ENCODE data around the gene CYB5R3. TPM values are rescaled to one million over a fixed set of nuclear protein-coding genes. Genes with fewer than 3 reads are reported as not detected.

Gene CYB5R3
- total RNA-seq, 1 experiment from 2014 or later = 86.8 TPM

DNA sequence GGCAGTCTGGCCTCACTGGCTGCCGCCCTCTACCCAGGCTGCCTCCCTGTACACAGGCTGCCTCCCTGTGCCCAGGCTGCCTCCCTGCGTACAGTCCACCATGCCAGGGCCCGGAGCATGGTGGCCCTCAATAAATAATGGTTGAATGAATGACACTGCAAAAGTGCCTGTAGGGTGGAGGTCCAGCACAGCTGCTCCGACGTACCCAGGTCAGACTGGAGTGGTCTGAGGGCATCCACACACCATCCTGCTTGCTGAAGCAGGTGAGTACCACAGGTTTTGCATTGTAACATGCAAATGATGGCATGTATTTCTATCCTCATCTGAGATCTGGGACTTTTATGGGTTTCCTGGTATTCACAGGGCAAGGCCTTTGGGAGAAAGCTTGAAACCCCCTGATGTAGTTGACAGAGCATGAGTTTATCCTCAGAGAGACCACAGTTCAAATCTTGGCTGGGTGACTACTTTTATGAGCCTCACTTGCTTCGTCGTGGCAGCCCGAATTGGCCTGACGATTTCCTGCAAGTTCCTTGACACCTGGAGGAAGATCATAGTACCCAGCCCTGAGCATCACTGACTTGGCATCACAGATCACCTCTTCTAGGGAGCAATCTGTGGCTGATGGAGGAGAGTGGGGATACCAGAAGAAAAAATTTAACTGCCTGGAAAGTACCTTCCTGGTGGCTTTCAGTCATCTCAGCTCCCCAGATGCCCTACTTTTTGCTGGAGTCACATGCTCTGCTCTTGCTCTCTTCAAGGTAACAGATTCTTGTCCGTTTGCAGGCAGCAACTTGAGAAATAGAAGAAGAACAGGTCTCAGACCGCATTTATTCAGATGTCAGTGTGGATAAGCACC lies 16.0 kb upstream of the CYB5R3 start:
- peaks cover 12% of the 10 kb centered on the region for H3K27me3 ChIP-seq (ENCODE audit: control insufficient read depth, insufficient read depth, low read length)
- H3K4me3 ChIP-seq (ENCODE audit: insufficient read depth, low read depth, low read length) = no peak overlapping the region
- H3K36me3 ChIP-seq (replicated peaks; ENCODE audit: control insufficient read depth, insufficient read depth, low read length) = no peaks in the 10 kb centered on the region
- no peak for DNase-seq

DNA sequence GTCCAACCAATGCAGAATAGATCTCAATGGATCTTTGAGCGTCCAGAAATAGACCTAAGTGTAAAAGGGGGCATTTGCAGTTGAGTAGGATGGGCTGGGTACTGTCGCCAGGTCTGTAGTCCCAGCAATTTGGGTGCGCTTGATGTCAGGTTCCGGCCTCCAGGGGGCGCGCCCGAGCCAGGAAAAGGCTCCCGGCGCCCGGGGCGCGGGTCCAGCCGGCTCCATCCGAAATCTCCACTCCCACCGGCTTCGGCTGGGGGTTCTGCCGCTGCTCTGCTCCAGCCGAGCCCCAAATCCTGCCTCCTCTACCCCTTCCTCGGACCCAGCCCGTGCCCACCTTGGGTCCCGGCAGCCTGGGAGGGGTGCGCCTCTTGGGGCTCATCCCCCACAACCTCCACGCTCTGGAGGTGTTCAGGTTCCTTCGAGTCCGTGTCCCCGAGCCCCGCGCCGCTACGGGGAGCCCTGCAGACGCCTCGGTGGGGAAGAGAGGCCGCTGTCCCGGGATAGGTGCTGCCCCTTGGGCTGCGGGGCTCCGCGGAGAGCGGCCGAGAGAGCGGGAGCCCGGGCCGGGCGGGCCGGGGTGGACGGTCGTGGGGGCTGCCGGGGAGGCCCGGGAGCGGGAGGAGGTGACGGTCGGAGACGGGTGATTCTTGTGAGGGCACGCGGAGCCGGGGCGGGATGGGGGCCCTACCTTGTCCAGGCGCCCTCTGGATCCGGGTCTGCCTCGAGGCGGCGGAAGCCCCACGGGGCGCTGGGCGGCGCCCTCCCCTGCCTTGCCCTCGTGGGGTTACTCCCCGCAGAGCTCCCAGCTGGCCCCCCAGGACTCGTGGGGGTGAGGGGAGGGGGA lies 13.0 kb upstream of the CYB5R3 start:
- H3K36me3 ChIP-seq (replicated peaks; ENCODE audit: control insufficient read depth, insufficient read depth, low read length) = no peaks in the 10 kb centered on the region
- peaks cover 12% of the 10 kb centered on the region for H3K27me3 ChIP-seq (ENCODE audit: control insufficient read depth, insufficient read depth, low read length)
- H3K4me3 ChIP-seq (ENCODE audit: insufficient read depth, low read depth, low read length) = peak overlapping the region; percentile 49
- DNase-seq = peak; percentile 98

DNA sequence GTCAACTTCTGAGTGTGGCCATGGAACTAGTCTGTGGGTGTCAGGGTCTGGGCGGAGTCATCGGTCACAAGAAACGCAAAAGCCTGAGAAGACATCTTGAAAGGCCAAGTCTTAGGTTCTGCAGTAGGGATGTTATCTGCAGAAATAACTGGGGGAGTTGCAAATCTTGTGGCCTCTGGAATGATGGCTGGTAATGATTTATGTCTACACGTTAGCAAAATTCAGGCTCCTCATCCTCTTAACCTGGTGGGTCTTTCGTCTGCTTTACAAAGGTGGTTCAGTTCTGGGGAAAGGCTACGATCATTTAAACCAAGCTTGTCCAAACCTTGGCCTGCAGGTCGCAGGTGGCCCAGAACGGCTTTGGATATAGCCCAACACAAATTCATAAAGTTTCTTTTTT lies 7.4 kb upstream of the CYB5R3 start:
- no peaks in the 10 kb centered on the region for H3K36me3 ChIP-seq (replicated peaks; ENCODE audit: control insufficient read depth, insufficient read depth, low read length)
- no peaks in the 10 kb centered on the region for H3K27me3 ChIP-seq (ENCODE audit: control insufficient read depth, insufficient read depth, low read length)
- no peak overlapping the region for H3K4me3 ChIP-seq (ENCODE audit: insufficient read depth, low read depth, low read length)
- DNase-seq = no peak

DNA sequence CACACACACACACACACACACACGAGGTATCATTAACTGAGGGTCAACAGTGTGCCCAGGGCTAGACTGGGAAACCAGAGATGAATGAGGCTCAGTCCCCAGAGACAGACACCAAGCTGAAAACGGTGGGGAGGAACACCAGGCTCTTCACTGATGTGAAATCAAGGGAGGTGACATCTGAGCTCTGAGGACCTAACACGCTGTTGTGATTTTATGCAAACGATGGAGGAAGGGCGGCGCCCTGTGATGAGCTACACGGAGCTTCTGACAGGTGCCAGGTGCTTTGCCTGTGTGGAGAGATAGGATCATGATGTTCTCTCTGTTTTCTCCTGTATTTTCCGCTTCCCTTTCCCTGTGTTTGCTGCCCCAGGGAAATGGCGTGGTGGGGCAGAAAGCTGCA lies 6.5 kb upstream of the CYB5R3 start:
- H3K36me3 ChIP-seq (replicated peaks; ENCODE audit: control insufficient read depth, insufficient read depth, low read length) = no peaks in the 10 kb centered on the region
- no peak overlapping the region for H3K4me3 ChIP-seq (ENCODE audit: insufficient read depth, low read depth, low read length)
- DNase-seq = peak; percentile 28
- H3K27me3 ChIP-seq (ENCODE audit: control insufficient read depth, insufficient read depth, low read length) = no peaks in the 10 kb centered on the region

DNA sequence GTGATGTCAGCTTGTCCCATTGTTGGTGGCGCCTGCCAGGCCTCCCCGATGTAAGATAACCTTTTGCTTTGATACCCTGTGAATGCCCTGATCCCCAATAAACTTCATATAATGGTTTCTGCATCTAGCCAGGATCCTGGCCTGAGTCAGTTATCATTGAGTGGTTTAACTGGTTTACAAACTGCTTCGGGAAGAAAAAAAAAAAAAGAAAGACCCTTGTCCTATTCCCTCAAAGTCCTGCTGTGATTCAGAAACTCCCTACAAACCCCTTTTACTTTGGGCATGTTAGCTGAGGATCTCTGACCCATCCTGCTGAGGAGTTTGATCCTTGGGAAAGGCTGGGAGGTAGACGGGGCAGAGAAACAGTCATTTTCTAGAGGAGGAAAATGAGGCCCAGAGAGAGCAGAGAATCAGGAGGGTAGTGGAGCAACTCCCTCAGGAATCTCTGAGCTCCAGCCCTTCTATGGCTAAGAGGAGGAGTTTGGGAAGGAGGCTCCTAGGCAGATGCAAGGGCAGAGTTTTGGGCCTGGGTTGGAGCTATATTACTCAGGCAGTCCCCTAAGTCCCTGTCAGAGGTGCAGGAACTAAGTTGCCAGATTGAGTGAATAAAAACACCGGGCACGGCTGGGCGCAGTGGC lies 5.4 kb upstream of the CYB5R3 start:
- H3K4me3 ChIP-seq (ENCODE audit: insufficient read depth, low read depth, low read length) = no peak overlapping the region
- H3K27me3 ChIP-seq (ENCODE audit: control insufficient read depth, insufficient read depth, low read length) = no peaks in the 10 kb centered on the region
- no peak for DNase-seq
- no peaks in the 10 kb centered on the region for H3K36me3 ChIP-seq (replicated peaks; ENCODE audit: control insufficient read depth, insufficient read depth, low read length)

DNA sequence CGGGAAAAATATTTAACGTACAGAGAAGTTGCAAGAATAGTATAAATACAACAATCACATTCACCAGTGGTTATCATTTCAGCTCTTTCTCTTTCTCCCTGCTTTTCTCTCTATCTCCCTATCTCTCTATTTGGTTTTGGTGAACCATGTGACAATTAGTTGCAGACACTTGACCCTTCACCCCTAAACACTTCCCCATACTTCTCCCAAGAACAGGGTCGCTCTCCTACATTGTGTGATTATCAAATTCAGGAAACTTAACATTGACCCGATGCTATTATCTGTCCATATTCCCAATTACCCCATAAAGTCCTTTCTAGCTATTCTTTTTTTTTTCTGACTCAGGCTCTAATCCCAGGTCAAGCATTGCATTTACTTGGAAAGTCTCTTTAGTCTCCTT lies 4.8 kb upstream of the CYB5R3 start:
- DNase-seq = no peak
- Histone ChIP-seq H3K4me3 (ENCODE audit: insufficient read depth, low read depth, low read length) (no peak overlapping the region), H3K27me3 (ENCODE audit: control insufficient read depth, insufficient read depth, low read length) (no peaks in the 10 kb centered on the region), H3K36me3 (replicated peaks; ENCODE audit: control insufficient read depth, insufficient read depth, low read length) (no peaks in the 10 kb centered on the region)

DNA sequence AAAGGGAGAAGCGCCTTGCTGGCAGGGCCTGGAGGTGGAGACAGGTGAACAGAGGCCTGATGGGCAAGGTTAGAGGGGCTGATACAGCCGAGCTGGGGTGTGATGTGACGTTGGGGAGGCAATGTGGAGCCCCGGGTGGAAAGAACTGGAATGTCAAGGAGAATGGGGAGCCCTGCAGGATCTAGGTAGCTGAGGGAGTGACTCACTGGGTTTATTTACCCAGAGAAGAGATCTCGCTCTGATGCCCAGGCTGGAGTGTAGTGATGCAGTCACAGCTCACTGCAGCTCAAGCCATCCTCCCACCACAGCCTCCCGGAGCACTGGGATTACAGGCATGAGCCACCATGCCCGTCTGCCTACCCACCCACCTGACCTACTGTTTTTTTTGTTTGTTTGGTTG lies 1.9 kb upstream of the CYB5R3 start:
- H3K27me3 ChIP-seq (ENCODE audit: control insufficient read depth, insufficient read depth, low read length) = no peaks in the 10 kb centered on the region
- H3K4me3 ChIP-seq (ENCODE audit: insufficient read depth, low read depth, low read length) = no peak overlapping the region
- peak; percentile 50 for DNase-seq
- no peaks in the 10 kb centered on the region for H3K36me3 ChIP-seq (replicated peaks; ENCODE audit: control insufficient read depth, insufficient read depth, low read length)

DNA sequence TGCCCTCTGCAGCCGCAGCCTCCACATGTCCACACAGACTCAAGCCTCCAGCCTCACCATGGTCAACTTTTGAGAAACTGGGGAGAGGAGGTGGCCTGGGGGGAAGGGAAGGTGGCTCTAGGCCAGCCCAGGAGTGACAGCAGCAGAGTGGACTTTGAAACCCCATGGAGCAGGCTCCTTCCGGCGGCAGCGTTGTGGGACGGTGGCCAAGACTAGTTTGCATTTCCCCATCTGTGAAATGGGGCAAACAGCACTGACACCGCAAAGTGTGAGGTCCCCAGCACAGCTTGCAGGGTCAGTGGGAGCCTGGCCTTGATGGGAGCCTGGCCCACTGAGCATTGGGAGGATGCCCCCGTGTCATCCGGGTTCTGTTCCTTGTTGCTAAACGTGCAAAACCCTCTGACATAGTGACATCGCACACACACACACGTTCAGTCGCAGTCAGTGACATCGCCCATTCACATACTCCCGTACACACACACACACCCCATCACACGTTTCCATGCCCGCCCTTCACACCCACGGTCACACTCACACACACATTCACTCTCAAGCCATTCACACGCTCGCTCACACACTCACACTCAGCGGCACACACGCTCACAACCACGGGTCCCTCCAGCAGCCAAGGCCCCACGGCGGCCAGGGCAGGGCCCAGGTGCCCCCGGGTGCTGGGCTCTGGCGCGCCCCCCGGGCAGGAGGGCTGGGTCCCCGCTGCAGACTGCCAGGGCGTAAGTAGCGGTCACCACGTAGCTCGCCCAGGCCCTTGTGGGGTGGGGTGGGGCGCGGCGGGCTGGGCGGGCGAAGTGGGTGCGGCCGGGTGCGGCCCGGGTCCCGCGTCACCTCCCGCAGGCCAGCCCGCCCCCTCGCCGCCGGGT lies 585 bp downstream of the CYB5R3 start:
- Histone ChIP-seq H3K4me3 (ENCODE audit: insufficient read depth, low read depth, low read length) (peak overlapping the region; percentile 79), H3K27me3 (ENCODE audit: control insufficient read depth, insufficient read depth, low read length) (no peaks in the 10 kb centered on the region), H3K36me3 (replicated peaks; ENCODE audit: control insufficient read depth, insufficient read depth, low read length) (no peaks in the 10 kb centered on the region)
- no peak for DNase-seq

DNA sequence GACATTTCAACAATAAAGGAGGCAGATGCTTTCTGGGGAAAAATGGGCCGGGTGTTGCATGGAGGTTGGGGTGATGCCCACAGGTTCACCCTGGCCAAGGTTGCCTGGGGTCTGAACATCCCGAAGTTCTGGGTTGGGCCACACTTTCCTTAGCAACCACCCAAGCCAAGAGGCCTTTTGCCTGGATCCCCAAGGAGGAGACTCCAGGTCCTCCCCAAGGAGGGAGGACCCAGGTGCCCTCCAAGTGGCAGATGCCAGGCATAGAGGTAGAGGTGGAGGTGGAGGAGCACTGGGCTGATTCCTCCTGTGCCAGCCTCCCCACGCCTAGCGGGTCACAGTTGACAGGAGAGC lies 1.2 kb downstream of the CYB5R3 start:
- H3K36me3 ChIP-seq (replicated peaks; ENCODE audit: control insufficient read depth, insufficient read depth, low read length) = no peaks in the 10 kb centered on the region
- no peak overlapping the region; the same call in 1 of the 2 replicates for H3K4me3 ChIP-seq (ENCODE audit: insufficient read depth, low read depth, low read length)
- H3K27me3 ChIP-seq (ENCODE audit: control insufficient read depth, insufficient read depth, low read length) = no peaks in the 10 kb centered on the region
- no peak for DNase-seq

DNA sequence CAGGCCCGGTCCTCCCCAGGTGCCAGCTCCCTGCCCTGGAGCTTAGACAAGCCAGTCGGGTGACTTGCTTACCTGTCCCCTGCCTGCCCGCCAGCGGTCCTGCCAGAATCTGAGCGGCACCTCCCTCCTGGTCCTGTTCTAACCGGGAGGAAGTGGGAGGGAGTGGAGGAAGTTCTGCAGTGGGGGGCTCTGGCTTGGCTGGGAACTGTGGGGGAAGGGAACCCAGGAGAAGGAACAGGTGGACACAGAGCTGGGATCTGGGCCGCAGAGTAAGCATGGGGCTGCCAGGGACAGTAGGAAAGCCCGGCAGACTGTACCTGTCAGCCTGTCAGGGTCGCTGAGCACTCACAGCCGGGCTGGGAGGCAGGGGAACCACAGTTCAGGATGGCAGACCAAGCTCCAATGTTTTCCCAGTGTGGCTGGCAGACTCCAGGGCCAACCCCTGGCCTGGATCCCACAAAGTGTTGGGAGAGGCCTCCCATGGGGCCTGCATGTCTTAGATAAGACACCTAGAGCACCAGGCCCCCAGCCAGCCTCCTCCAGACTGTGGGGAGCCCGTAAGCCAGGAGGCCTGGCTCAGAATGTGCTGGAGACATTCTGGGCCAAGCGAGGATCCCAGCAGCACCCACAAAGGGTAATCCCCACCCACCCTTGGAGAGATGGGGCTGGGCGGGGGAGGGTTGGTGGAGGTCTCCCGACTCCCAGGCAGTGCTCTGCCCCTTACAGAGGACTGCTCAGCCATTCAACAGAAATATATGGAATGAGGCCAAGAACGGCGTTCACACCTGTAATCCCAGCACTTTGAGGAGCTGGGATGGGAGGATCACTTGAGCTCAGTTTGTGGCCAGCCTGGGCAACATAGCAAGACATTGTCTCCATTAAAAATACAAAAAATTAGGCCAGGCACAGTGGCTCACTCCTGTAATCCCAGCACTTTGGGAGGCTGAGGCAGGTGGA lies 2.3 kb downstream of the CYB5R3 start:
- peak; percentile 50 for DNase-seq
- H3K36me3 ChIP-seq (replicated peaks; ENCODE audit: control insufficient read depth, insufficient read depth, low read length) = no peaks in the 10 kb centered on the region
- H3K27me3 ChIP-seq (ENCODE audit: control insufficient read depth, insufficient read depth, low read length) = no peaks in the 10 kb centered on the region
- no peak overlapping the region for H3K4me3 ChIP-seq (ENCODE audit: insufficient read depth, low read depth, low read length)

DNA sequence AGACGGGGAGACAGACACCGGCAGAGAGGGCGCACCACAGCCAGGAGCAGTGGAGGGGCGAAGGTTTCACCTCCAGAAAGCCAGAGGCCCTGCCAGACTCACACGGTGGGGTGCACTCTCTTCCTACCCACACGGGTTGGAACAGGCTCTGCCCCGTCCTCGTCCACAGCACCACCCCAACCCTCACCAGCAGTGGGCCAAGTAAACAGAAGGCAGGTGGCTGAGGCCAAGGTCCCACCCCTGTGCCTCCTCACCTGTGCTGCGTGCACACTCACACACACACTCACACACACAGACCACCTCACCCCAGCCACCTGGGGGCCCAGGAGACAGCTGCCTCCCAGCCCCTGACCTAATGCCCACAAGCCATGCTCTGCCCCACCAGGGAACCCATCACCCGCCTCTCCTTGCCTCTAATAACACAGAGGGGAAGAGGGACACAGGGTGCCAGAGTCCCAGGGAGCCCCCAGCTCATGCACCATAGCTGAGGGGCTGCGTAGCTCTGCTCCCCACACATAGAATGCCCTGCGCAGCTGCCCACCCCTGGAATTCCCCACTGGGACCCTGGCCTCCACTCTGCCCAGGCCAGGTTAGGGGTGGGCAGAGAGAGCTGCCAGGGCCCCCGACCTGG lies 3.1 kb downstream of the CYB5R3 start:
- no peak overlapping the region for H3K4me3 ChIP-seq (ENCODE audit: insufficient read depth, low read depth, low read length)
- H3K27me3 ChIP-seq (ENCODE audit: control insufficient read depth, insufficient read depth, low read length) = no peaks in the 10 kb centered on the region
- peak; percentile 52 for DNase-seq
- H3K36me3 ChIP-seq (replicated peaks; ENCODE audit: control insufficient read depth, insufficient read depth, low read length) = no peaks in the 10 kb centered on the region

DNA sequence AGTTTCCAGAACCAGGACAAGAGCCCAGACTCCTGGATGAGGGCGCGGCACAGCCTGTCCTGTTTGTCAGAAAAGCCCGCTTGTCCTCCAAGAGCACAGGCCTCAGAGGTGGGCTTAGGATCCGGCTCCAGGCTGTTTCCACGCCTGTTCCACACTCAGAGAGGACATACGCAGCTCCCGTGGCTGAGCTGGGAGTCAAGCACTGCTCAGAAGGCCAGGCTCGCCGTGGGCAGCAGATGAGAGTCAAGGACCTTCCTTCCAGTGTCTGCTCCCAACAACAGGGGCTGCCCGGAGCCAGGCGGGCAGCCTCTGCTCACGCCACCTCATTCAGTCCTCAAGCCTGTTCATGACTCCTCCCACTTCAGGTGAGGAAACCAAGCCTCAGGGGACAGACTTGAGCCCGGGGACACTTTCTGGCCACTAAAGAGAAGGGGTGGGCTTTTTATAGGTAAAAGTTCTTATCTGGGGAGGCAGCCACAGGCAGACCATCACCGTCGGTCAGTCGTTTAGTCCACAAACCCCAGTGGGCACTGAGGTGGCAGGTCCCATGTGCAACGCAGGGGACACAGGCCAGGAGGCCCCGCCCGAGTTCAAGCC lies 3.8 kb downstream of the CYB5R3 start:
- DNase-seq = peak; percentile 58
- no peaks in the 10 kb centered on the region for H3K36me3 ChIP-seq (replicated peaks; ENCODE audit: control insufficient read depth, insufficient read depth, low read length)
- H3K4me3 ChIP-seq (ENCODE audit: insufficient read depth, low read depth, low read length) = no peak overlapping the region
- H3K27me3 ChIP-seq (ENCODE audit: control insufficient read depth, insufficient read depth, low read length) = no peaks in the 10 kb centered on the region
